HCT116 (cell line): Measurements from ENCODE around the gene FOXP1.

Source experiments
- CTCF ChIP-seq, 3 experiments: fragments of 200-600 bp in 1 of 3; sonication (generic) in 1 of 3; IDR thresholded peaks in 2 of 3; conservative IDR thresholded peaks in 1 of 3; 2 replicates each; pipeline ENCODE4 v1.5.1; 2012 to 2017; ENCODE audit warnings: low read depth in 2 of 3, low read length in 2 of 3, antibody characterized with exemption in 1 of 3, borderline replicate concordance in 1 of 3, control low read depth in 1 of 3, mild to moderate bottlenecking in 1 of 3, mixed read lengths in 1 of 3, mixed run types in 1 of 3, moderate library complexity in 1 of 3; ENCODE audit not compliant: insufficient read depth in 1 of 3
- REST ChIP-seq: IDR thresholded peaks from 2 replicates; pipeline ENCODE4 v1.6.1; 2012; ENCODE audit warnings: low read depth

- no peak for TF ChIP-seq CTCF (IDR thresholded peaks at IDR 0.05 in 2 of 3, conservative IDR thresholded peaks at IDR 0.05 in 1 of 3; ENCODE audit: borderline replicate concordance in 1 of 3, insufficient read depth in 1 of 3, low read depth in 2 of 3, low read length in 2 of 3)
- TF ChIP-seq REST, result no peak
Observed at GRCh38 chr3:71446260-71446659, 137.3 kb downstream of the FOXP1 start.
